Measurements from ENCODE around the gene GPD1L.

- TF ChIP-seq POLR2A (IDR thresholded peaks at IDR 0.05; ENCODE audit: low read length) (no peak), GATA1 (IDR thresholded peaks at IDR 0.05; ENCODE audit: low read depth, low read length) (no peak)
Measured at GRCh38 chr3:32089476-32089875, 16.9 kb upstream of the GPD1L start.
